ACHN (cell line): ENCODE measurements around the gene RNLS.
A peak's percentile ranks its signal among the peaks of the same experiment; 100 is the strongest.

ENCODE experiments used
- DNase-seq: peaks from one replicate; pipeline ENCODE4 v3.0.0-alpha.2; 2015
- in situ Hi-C: cut with HindIII; loops from 2 replicates; pipeline ENCODE4 v1.10.0; 2017; ENCODE audit warnings: low sequenced_read_pairs, low pct_ligation_motif_present, low pct_unique_long_range_greater_than_20kb

The RNLS gene

DNA sequence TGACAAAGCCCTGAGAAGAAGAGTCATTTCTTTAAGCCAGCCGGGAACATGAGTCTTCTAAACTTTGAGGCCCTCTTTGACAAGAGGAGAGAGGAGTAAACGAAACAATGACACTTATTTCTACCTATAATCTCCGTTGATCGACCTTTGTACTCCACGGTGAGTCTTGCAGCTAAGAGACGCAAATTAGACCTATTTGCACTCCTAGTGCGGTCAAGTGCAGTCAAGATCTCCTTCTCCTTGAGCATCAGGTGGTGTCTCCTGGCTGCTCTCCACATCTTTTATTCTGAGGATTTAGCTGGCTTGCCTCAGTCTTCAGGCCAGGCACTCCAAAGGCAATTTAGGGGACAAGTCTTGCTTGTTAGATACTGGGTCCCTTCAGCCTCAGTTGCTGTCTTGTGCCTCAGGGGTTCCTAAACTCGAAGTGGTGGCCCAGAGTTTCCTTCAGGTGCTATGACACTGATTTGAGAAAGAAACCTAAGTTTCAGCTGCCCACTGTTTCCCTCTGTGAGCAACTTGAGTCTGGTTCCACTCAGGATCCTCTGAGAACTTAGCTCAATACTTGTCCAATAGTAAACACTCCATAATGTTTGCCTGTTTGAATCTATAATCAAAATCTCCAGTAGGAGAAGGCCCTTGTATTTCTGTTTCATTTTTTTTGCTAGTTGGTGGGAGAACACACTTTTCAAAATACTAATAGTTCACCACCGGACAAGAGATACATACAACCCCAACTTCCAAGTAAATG is 312.9 kb downstream of the RNLS start:
- in situ Hi-C loops: no loop called here
- DNase-seq: no peak

DNA sequence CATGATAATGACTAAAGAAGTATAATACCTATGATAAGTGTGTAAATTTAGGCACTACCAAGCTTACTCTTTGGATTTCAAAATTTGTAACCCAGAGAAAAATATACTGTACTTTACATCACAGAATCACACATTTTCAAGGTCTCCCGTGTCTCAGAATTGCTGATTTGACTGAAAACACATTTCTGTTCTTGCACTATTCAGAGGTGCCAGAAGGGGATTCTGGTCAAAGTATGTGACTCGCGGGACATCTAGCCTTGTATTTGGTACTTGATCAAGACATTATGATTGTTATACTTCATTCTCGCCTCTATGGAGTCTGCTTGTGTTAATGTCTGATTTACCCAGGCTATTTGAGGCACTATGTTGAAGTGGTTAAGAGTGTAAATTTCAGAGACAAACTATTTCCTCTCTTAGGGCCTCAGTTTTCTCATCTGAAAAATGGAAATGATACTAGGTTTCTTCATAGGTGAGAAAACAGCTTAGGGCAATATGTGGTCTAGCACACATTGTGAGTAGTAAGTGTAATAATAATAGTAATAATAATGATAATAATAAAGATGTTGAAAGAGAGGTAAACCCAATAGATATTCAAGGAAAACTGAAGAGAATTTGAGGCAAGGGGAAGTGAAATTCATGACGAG is 320.4 kb downstream of the RNLS start:
- DNase-seq: no peak
- in situ Hi-C loops: no loop called here

DNA sequence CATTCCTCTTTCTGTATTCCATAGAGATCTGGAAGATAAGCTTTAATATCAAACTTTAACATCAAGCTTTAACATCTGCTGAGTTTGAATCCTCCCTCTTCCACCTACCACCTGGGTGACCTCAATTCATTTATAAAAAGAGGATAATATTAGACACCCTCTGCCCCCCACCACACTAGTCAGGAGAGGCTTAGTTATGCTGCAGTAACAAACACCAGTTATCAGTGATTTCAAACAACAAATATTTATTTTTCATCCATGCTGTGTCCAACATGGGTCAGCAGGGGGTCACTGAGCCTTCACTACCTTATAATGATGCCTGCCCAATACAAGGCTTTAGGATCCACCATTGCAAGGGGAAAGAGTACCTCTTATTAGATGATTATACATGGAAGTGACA is 322.0 kb downstream of the RNLS start:
- no peak for DNase-seq
- in situ Hi-C loops: no loop called here

DNA sequence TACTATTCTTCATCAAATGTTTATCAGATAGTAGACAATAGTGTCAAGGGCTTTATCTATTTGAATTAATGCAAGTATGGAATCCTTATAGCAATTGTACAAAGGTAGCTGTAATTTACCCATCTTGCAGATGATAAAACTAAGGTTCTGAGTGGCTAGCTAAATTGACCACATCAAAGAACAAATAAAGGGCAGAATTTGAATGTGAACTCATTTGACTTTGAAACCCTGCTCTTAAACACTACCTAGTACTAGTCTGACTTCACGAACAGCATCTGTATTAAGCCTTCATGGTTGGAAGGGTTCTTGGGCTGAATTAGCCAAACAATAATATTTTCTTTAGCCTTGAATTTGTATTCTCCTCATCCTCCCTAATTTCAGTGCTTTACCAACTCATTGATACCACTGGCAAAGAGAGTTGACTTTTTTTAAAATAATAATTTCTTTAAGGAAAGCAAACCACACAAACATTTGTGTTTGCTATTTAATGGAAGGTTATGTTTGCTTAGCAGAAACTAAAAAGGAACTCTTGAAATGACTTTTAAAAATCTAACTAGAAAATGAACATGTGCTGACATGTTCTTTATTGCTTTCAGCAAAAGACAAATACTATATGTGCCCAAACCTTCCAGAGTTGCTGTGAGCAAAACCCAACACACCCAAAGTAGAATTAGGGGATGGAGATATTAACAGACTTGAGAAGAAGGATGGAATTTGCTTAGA is 322.6 kb downstream of the RNLS start:
- in situ Hi-C loops: no loop called here
- DNase-seq: no peak

DNA sequence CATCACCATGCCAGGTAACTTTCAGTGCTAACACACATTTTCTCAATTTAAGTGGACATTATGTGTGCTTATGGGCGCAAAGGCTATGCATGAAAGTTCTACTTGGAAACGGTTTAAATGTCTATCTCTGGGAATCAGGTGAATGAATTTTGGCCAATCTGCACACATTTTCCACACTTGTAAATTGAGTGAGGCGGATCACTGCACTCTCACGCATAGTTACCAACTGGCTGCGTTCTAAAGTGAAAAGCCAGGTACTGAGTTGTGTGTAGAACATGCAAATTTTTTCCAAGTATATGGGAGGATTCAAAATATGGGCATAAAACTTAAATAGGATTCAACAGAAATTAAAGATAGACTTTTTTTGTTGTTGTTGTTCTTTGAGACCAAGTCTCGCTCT is 323.7 kb downstream of the RNLS start:
- in situ Hi-C loops: no loop called here
- DNase-seq: no peak

DNA sequence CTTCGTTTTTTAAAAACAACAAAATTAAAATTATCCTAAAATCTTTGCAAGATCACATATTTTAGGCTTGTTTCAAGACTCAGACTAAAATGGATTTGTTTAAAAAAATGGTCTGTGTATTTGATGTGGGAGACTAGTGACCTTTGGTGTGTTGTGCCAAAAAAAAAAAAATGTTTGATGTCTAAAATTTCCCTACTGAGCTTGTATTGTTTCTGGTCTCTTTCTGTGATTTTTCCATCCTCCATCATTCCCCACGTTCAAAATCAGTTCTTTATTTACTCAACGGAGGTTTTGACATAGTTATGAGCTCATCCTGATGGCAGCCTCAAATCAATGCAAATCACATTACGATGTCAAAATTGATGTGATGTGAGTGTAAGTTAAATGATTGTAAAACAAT is 326.2 kb downstream of the RNLS start:
- in situ Hi-C loops: no loop called here
- no peak for DNase-seq

DNA sequence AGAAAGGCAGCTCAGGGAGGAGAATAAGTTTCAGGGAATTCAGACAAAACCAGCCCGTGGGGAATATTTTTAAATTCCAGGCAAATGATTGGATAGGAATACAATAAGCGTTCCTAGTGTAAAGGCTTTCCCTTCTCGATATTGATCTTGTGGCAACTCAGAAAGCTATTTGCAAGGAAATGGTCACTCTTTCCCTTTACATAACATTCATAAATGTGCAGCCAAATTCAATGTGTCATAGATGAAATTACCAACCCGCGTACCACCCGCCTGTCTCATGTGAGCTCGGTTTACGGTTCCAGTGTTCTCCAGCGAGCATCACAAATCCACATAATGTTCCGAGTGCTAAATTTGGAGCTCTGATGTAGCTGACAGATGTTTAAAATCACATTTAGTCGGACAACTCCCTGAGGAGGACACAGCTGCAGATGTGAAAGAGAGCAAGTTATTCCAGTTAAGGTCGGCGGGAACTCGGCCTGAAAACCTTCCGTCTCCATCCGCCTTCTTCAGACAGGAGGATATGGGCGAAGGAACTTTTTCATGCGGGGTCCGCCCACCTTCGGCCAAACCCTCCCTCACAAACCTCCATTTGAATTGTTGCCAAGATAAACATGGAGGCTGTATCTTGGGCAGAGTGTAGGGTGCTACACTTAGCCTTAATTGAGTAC is 327.0 kb downstream of the RNLS start:
- DNase-seq: no peak
- in situ Hi-C loops: no loop called here

DNA sequence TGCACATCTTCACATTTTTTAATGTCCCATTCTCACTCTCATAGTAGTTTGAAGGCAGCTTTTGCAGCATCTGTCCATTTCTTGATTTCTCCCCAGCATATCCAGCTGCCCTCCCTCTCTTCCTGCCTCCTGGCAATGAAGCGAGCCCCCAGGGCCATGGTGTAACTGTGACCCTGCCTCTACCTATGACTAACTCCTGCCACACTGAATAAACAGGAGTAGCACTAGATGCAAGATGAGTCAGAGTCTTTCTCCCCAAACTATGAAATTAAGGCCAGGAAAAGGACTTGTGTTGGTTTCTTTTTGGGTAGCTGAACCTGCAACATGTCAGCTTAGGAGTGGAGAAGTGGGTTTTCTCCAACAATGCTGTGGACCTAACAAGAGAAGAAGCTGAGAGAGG is 329.0 kb downstream of the RNLS start:
- peak; percentile 63 for DNase-seq
- in situ Hi-C loops: no loop called here

DNA sequence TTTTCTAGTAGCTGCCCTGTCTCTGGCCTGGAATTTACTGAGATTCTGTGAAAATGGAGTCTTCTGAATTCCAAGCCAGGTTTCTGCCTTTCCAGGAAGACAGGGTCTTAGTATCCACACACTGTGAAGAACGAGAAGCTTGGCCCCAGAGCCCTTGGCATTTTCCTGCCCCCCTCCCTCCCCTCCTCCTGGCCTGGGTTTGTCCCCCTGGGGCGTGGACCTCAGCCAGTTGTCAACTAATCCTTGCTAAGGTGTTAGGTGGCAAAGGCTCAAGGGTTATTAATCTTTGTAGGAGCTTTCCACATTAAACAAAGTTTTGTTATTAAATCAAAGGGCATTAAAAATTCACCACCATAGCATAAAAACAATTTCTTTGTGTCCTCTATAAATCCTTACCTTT is 329.5 kb downstream of the RNLS start:
- no peak for DNase-seq
- in situ Hi-C loops: no loop called here

DNA sequence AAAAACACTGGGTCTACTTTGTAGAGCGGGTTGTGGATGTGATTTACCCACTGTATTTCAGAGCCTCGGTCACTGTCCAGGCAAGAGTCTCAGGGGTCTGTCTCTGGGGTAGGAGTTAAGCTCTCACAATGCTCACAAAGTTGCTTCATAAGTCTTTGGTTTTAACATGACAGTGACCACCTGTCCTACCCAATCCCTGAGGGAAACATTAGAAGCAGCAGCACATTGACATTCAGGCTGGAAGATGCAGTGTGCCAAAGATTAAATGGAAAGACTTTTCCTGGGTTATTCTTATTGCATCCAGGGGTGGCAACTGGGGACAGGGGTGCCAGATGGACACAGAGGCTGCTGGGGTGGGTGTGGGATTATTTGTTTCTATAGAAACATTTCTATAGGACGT is 330.0 kb downstream of the RNLS start:
- DNase-seq: no peak
- in situ Hi-C loops: no loop called here

DNA sequence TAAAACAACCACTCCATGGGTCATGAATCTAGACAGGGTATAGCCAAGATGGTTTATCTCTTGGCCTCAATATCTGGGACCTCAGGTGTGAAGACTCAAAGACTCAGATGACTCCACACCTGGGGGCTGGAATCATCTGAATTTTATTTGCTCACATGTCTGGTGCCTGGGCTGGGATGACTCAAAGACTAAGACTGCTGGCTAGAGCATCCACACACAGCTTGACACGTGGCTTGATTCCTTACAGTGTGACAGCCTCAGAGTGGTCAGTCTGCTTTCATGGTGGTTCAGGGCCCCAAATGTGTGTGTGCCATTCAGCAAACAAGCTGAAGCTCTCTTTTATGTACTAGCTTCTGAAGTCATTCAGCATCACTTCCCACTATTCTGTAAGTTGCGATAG is 333.7 kb downstream of the RNLS start:
- no peak for DNase-seq
- in situ Hi-C loops: no loop called here

DNA sequence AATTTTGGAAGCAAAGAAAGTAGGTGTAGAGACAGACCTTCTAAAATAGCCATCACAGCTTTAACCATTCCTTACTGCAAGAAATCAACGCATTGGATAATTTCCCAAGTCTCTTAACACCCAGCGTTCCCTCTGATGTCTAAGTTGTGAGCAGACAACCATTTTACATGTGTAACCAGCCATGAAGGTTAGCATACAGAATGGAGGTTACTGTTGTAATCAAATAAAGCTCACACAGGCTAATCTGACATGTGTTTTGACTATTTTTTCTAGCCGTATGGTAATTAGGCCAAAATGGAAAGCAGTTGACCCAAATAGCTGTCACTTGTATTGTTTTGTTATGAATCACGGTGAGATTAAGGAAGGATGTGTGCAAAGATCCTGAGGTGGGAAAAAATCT is 336.4 kb downstream of the RNLS start:
- DNase-seq: no peak
- in situ Hi-C loops: no loop called here

DNA sequence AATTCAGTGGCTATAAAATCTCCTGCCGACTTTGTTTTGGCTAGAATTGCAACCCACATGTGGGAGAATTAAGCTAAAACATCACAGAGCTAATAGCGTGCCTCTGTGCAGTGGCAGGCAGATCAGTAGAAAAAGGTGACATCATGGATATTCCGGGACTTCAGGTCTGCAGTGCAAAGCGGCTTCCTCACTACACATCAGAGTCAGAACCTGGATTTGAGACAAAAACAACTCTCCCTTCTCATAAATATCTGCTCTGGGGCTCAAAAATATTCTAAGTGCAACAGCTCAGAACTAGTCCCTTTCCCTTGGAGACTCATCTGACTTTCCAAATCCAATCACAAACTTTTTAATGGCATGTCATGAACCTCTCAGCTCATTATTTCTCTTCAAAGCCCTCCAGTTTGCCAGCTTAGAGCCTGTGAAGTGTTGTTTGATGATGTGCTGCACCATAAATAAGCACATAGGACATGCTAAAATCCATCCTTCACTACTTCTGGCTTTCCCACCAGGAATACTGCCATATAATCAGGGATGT is 337.1 kb downstream of the RNLS start:
- in situ Hi-C loops: no loop called here
- no peak for DNase-seq

DNA sequence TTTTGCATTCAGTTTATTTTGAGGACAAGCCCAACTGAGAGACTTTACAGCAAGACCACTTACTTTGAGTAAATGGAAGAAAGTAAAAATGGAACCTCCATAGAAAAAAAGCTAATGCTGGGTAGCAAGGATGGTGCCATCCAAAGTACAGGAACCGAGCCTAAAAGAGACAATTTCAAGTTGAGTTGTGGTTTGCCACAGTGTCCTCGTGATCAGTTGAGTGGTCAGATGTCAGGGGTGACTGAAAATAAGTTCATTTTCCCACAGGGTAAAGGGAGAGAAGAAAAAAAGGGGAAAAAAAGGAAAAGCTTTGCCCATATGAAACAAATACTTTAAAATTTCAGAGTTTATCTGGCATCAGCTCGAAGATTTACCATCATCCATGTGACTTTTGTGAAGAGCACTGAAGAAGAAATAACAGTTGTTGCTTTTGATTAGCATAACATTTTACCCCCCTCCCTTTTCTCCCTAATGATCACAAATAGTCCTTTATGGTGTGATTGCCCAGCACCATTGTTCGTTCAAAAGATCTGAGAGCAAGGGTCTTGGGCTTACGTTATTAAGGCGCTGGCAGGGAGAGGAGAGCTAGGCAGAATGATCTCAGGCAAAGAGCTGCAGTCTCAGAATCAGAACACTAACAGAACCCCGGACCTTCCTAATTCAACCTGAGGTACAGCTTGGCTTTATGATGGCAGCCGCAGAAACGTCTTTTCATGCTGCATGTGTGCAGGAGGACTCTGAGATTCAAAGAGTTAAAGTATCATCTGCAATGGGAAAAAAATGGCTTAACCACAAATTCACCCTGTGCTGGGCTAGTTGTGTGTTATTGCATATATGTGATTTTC is 338.1 kb downstream of the RNLS start:
- in situ Hi-C loops: no loop called here
- DNase-seq: no peak

DNA sequence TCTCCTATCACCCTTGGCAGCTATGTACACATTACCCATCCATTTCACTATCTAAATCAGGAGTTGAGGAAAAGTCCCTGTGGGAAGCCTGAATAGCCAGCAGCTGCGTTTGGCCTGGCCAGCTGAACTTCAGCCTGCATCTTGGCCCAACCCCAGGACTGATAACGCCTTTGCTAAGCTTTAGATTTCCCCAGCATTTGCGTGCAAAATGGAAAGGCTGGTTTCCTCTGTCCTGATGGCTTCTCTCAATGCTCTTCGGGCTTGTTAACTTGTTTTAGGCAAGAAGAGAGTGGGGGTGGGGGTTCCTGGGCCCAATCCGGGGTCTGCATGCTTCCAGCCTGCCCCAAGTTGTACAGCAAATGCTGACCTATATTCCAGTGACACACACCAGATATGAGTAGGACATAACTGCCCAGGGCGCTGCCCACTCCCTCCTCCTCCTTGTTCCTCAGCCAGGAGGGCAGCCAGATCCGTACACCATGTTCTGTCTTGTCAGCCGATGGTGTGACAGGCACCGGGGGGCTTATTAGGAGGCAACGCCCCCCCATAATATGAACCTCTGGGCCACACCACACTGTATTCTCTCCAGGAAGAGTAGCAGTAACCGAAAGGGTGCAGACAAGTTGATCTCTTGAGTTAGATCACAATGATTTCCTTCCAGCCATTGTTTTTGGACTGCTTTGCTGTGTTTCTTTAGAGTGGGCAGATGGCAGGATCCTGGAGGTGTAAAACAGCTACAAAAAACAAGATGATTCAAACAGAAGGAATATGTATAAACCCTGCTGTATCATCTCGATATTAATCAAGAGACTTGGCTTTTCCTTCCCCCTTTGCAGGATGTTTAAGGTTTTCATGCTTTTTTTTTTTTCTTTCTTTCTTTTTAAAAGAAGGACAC is 339.0 kb downstream of the RNLS start:
- no peak for DNase-seq
- in situ Hi-C loops: no loop called here

DNA sequence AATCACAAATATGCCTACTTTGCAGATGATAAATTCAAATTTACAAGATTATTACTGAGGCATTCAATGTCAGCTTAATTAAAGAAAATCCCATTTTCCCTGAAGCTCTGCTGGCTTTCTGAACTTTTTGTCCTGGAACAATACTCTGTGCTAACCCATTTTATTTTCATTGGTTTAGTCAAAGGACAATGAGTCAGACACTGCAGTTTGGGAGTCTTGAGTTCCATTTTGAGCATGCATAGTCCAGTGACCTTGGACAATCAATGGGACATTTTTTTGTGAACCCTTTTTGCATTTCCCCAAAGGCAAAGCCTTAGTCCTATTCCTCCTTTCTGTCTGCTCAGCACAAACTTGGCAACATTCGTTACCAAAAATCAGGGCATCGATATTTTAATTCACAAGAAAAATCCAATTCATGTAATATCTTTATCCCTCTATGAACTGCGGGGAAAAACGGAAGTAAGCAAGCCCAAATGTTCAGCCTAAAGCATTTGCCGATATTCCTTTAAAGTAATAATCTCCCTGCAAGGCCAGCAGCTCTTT is 339.8 kb downstream of the RNLS start:
- in situ Hi-C loops: no loop called here
- no peak for DNase-seq

DNA sequence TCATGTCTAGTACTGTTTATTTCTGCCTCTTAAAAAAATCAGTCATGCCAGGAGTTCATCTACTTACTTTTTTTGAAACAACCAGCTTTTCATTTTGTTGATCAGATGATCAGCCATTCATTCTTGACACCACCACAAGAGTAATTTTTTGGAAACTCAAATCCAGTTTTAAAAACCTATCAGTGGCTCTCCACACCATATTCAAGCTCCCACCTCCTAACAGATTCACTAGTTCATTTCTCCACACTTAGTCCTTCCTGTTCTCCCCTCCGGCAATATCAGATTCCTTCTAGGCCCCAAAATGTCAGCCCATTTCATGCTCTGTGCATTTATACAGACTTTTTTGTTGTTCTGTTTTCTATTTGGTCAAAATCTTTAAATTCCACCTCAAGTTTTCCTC is 341.6 kb downstream of the RNLS start:
- no peak for DNase-seq
- in situ Hi-C loops: no loop called here
